SW480 (cell line): ENCODE data around the gene TAF1B.
A peak's percentile ranks its signal among the peaks of the same experiment; 100 is the strongest.

Experiments
- DNase-seq: peaks from one replicate; pipeline ENCODE4 v3.0.0-alpha.2; 2016; ENCODE audit warnings: low spot score

TAF1B gene

DNA sequence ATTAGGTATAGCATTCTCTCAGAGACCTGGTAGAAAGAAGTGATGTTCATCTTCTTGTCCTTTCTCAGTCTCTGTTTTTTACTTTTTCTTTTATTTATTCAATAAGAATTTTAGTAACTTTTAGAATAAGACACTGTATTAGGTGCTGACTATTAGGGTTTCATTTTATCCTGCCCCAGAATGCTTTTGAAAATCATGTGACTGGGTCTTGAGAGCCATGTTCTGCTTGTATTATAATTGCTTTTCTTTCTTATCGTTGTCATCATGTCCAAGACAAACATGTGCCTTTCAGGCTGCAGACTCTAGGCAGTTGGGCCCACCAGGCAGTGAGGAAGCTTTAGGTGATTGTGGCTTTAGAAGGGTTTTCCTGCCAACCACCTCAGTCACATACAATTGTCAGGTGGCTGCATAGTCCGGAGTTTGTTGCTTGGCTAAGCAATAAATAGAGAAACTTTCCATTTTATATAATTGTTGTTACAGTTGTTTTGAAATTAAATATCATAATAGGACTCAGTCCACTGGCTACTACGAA, 123.3 kb downstream of the TAF1B start:
- no peak for DNase-seq

DNA sequence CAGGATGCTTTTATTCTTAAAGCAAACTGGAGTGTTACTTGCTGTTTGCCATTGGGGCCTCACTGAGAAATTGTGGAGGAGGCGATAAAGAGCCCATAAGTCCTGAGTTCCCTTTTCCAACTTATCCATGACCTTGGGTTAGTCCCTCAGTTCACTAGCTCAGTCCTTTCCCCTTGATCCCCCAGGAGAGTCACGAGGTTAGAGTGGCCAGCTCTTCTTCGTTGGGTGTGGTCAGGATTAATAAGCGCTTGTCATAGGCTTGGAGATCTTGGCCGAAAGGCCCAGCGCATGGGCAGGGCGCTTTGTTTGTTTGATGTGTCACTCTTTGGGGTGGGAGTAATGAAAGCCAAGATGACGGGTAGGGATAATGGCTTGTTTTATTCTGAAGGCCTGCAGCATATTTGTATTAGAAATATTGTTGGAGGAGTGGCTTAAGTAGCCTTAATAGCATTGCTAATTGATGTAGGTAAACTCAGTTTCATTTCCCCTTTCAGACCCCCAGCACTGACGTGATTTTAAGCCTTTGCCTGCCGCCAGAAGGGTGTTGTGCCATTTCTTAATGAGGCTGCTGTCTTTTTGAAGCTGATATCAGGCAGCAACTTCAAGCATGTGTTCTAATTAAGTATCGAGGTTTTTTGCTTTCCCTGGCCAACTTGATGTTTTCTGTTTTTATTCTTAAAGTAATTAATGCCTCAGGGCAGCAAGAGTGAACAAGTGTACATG, 123.9 kb downstream of the TAF1B start:
- no peak for DNase-seq

DNA sequence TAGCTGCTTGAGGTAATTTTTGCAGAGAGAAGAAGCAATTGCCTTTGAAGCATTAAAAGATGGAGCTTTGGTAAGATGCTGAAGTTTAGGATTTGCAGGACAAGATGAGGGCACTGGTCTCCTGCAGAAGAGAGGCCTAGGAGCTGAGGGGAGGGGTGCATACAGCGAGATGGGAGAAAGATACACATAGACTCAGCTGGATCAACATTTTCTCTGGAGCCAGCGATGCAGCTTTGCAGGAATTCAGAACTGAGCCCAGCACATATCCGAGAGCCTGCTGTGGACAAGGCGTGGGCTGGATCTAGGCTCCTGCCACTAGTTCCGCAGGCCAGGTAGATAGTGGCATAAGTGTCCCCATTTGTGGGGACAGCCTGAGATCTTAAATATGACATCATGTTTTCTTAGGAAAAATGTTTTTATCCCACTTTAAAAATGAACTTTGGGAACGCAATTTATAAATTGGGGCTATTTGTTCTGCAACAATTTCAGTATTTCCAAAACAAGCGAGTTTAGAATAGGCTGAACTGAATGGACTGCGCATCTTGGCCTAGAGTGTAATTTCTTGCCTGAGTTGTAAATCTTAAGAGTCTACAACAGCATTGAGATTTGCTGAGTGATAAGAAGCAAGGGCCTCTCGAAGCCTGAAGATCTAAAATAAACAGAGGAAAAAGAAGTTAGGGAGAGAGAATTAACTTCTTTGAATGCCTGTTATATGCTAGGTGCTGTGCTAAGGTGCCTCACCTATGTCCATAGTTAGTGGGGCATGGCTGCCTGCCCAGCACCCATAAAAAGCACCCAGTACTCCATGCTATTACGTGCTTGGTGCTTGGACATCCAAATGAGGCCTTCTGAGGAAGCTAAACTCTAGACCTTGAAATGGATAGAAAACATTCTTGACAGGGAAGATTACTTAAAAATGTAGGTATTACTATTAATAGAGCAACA, 125.6 kb downstream of the TAF1B start:
- no peak for DNase-seq

DNA sequence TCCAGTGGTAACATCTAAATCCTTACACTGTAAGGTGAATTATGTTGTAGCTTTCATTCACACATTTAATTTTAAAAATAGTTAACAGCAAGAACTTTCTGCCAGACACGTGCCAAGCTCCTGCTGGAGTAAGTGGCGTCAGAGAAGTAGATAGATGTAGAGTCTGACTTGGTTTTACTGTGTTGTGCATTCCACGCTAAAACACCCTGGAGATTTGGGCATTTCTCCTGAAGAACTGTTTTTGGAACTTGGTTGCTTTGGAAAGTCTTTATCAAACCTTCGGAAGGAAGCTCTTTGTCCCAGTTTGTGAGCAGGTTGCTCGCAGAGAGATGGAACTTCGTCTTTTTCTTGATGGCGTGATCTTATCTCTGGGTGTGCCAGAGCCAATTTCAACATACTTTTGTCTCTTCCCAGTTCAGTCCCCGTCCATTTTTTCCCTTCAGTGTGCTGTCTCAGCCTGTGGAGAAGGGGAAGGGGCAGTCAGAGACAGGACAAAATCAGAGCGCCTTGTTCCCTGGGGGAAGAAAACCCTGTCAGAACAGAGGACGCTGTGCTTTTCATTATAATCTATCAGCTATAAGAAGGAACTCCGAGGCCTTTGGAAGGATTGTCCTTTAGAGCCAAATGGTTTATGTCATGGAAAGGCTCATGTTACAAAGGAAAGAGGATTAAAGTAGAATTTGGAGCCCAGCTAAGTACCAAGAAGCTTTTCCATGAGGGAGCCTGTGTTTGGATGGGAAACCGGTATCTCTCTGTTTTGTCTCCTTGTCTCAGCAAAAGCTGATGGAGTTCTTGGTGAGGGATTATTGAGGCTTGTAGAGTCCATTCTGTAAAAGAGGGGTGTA, 127.1 kb downstream of the TAF1B start:
- no peak for DNase-seq

DNA sequence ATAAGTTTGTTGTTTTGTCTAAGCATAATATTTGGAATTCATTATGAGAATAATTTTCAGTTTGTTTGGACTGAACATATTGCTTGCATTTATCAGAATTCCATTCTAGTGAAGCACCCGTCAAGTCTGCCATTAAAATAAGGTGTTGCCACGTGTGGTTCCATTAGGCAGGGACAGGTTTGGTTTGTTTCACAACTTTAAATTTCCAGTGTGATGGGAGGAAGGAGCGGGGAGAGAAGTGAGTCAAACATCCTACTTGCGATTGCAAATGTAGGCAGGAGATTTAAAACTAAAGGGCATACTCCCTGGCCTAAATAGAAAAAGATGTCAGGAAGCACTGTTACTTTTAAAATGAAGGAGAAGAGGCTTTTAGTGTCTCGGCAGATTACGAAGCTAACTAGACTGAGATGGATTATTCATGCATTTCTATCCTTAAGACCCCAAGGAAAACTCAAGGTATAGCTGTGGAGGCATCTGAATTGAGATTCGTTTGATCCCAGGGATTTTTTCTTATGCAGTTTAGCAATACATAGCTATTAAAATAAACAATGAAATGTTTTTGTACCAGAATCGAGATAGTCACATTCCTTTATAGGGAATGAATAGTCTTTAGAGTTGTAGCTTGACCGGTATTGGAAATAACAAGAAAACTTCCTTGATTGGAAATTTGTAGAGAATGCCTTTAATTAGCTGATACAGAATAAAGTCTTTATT, 128.0 kb downstream of the TAF1B start:
- no peak for DNase-seq

DNA sequence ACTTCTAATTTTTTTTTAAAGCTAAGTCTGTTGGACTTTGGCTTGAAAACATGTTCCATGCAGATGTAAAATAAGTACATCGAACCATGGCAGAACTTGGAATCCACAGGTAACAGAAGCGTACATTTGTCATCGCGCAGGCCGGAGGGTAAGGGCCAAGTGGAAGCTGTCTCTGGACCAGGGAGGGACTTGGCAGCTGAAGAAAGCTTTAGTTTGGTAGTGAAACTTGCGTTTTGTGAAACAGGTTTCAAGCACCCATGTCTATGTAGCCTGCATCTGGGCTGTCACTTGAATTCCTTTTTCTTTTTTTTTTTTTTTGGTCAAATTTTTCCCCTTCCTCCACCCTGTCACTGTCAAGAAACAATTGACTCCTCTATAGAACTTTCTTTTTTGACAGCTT, 128.6 kb downstream of the TAF1B start:
- no peak for DNase-seq

DNA sequence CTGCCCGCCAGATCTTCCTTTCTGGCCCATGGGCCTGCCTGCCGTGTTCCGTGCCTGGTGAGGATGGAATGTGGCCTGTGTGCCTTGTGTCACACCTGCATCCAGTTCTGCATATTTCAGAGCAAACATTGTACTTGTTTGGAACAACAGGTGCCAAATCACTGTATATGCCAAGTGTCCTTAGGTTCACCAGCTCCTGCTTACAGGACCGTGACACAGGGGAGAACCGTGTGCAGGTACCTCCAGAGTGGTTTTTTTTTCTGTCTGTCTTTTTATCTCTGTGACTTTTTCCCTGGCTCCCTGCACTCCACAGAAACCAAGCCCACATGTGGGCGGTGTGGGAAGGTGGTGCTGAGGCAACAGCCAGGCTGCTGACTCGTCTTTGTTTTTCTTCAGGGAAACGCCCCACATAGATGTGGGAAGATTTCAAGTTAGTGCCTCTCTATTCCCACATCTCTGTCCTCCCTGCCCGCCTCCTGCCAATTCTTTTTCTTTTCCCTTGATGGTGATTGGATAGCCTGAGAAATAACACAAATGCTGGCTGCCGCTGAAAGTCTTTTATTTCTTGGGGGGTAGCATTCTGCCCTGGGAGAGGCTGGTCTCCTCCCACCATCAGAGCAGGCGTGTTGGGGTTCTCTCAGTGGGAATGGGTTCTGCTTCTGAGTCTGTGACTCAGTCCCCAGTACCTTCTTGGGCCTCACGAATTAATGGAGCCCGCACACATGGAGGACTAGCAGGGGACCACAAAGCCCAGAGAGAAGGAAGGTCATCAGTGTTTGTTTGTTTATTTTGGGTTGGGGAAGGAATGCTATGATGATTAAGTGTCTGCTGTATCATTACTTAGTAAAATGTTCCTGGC, 129.6 kb downstream of the TAF1B start:
- DNase-seq: peak; percentile 22

DNA sequence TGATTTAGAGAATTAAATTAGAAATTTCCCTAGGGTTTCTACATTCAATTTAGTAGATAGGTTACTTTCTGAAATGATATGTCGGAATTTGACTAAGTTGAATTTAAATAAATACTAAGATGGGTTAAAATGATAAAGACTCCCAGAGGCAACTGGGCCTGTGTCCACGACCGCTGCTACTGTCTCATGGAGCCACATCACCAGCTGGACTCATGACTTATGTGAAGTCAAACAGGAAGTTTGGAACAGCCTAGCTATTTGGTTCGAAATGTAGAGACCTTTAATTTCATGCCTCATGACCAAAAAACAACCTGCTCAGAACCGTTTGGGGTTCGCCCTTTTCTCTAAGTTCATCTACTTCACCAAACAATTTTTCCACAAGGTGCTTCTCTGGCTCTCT, 130.4 kb downstream of the TAF1B start:
- no peak for DNase-seq

DNA sequence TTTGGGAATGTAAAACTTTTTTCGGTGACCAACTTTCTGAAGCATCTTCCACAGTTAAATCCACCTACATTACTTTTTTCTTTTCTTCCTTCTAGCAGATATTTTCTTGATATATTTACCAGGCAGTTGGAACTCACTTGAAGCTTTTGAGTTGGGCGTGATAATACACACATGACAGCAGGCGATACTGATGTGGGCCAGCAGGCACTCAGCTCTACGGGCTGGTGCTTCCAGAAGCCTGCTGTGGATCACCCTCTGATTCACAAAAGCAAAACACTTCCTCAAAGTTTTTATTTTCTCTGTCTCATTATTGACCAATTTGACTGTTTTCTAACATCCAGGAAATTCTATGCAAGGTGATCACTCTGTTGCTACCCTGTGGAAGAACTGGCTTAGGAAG, 131.1 kb downstream of the TAF1B start:
- DNase-seq: no peak

DNA sequence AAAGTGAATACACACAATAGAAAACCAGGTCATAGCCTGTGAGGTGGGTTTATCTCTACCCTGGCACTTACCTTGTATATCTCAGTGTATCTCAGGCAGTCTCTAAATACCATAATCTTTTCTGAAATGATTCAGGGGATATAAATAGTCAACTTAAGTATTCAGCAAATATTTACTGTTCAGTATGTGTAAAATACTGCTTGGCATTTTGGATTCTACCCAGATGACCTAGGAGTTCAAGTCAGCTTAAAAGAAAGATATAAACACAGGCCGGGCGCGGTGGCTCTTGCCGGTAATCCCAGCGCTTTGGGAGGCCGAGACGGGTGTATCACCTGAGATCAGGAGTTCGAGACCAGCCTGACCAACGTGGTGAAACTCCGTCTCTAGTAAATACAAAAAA, 132.1 kb downstream of the TAF1B start:
- no peak for DNase-seq

DNA sequence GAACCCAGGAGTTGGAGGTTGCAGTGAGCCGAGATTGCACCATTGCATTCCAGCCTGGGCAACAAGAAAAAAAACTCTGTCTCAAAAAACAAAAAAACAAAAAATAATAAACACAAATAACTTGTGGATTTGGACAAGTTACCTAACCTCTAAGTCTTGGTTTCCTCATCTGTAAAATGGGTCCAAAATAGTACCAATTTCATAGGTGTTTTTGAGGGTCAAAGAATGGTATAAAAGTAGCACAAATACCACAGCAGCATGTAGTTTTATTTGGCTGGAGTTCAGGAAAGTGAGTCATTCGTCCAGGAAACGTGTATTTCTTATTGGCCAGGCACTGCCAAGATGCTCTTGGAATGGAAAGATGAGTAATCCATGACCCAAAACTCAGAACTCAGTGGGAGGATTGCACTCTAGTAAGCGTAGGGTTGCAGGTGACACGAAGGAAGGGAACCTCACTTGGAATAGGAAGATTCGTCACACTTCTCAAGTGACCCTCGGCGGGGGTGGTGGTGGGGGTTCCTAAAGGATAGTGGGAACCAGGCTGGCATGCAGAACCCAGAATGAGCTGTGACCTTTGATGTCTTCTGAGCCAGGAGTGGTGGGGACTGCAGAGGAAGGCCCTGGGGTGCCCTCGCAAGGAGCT, 132.7 kb downstream of the TAF1B start:
- peak; percentile 54 for DNase-seq

DNA sequence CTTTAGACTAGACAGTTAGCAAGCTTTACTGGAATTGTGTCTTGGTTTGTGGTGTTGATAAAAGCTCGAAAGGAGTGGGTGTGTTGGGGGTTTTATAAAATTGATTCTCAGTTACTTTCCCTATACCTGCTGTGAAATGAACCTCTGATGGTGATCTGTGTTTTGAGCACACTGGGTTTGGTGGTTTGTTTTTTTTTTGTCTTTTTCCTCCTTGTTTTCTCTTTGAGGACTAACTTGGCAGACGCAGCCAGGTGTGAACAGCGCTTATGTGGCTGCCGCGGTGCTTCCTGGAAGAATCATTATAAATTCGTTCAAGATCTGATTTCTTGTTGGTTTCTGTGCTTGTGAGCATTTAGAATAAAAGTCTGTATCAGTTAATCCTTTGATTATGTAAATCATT, 136.7 kb downstream of the TAF1B start:
- DNase-seq: no peak

DNA sequence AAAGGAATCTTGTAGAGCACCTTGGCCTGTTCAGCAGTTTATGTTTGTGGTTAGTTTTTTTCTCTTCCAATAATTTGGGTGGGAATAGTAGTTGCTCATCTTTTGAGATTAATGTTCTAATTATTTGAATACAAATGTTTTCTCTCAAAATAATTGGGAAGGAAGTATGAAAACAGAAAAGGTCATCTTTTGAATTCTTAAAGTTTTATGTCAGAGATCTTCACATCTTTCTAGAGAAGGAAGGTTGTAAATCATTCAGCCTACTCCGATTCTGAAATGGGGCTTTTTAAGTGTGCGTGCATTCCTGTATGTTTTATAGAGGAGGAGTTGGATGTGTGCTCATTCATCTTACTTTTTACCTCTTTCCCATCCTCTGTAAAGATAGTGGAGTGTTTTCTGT, 137.2 kb downstream of the TAF1B start:
- DNase-seq: no peak

DNA sequence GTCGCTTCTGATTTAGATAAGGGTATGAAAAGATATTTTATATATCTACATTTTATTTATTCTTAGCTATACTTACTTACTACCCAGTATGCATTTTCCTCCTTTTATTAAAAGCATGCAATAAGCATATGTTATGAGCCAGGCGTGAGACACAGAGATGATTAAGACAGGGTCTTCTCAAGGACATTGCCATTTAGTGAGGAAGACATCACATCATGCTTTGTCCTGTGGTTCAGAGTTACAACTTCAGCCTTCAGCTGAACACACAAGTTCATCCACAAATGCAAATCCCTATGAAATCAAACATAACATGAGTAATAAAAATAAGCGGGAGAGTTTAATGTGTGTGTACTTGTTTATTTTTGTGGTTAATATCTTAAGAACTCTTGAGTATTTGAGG, 138.4 kb downstream of the TAF1B start:
- DNase-seq: no peak

DNA sequence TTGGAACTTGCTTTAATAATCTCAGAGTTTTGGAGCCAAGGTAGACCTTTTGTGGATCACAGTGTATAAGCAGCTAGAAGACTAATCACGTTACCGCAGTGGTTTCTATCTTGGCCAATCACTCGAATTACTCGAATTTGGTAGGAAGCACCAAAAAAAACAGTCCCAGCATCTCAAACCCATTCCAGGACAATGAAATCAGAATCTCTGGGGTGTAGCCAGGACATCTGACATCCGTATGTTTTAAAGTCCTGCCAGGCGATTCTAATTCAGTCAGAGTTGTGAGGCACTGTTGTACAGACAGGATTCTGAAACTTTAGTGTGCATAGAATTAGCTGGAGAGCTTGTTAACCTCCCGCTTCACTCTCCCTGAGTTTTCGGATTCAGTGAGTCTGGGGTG, 139.0 kb downstream of the TAF1B start:
- DNase-seq: no peak

DNA sequence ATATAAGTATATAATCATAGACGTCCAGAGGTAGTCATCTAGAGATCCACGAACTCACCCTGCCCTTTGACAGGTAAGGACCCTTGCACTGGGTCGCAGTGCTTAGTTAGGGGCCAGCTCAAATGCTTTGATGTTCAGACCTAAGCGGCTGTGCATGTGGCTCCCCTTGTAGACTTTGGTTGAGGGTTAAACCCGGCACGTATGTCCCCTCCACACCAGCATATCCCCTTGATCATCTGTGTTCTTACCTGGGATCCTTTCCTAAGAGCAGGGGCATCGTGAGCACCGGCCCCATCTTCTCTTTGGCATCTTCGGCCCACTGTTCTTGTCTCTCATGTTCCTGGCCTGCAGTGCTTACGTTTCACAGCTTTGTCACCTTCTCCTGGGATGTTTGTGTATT, 139.6 kb downstream of the TAF1B start:
- no peak for DNase-seq

DNA sequence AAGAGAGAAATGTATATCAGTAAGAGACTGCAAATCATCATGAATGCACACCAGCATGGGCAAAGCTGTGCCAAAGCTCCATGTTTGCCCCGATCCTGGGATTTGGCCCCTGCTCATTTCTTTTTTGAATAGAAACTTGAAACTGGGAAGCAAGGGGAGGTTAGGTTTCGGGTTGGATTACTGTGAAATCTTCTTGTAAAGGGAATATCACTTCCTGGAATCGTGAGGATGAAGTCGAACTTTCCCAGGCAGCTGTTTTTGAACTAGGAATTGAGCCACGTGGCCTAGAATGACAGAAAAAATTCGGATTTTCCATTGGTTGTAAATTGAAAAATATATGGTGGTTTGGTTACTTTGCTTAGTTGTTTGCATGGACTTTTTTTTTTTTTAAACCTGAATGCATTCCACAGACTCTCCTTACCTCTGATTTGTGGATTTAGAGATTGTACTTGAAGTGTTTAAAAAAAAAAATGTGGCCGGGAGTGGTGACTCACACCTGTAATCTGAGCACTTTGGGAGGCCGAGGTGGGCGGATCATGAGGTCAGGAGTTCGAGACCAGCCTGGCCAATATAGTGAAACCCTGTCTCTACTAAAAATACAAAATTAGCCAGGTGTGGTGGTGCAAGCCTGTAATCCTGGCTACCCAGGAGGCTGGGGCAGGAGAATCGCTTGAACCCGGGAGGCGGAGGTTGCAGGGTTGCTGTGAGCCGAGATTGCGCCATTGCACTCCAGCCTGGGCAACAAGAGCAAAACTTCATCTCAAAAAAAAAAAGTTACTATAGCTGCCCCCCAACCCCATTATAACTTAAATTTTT, 140.3 kb downstream of the TAF1B start:
- no peak for DNase-seq
